ENCODE results near the gene RTP1. TPM values are rescaled to one million over a fixed set of nuclear protein-coding genes. Genes with fewer than 3 reads are reported as not detected.
"Not testable (repeated sequence)": the region's sequence is repeated elsewhere in the genome, so short reads cannot be mapped to it uniquely, and the experiment has no call there.

The RTP1 gene
- total RNA-seq, result not detected in 2 replicates

- DNase-seq (ENCODE audit: low read depth), result no peak
Measured at GRCh38 chr3:187197335-187197649, at the start of gene RTP1. Gene RTP1 (plus strand): TSS chr3:187197486. CDS start chr3:187197516, 30 bp downstream.

- no peak for DNase-seq (ENCODE audit: low read depth)
Measured at GRCh38 chr3:187150186-187150585, 47.1 kb upstream of the RTP1 start.

GRCh38 chr3:187150599-187150998 lies 46.7 kb upstream of the RTP1 start:
- no peak for DNase-seq (ENCODE audit: low read depth)

- no peak for DNase-seq (ENCODE audit: low read depth)
Measured at GRCh38 chr3:187161556-187161955, 35.7 kb upstream of the RTP1 start.

GRCh38 chr3:187162265-187162953 lies 34.9 kb upstream of the RTP1 start:
- no peak for DNase-seq (ENCODE audit: low read depth)

GRCh38 chr3:187165144-187165543 lies 32.1 kb upstream of the RTP1 start:
- peak; percentile 72 for DNase-seq (ENCODE audit: low read depth)

GRCh38 chr3:187166750-187167149 lies 30.5 kb upstream of the RTP1 start:
- no peak for DNase-seq (ENCODE audit: low read depth)

GRCh38 chr3:187167777-187168176 lies 29.5 kb upstream of the RTP1 start:
- no peak for DNase-seq (ENCODE audit: low read depth)

GRCh38 chr3:187169231-187169960 lies 27.9 kb upstream of the RTP1 start:
- no peak for DNase-seq (ENCODE audit: low read depth)

- not testable (repeated sequence) for DNase-seq (ENCODE audit: low read depth)
Measured at GRCh38 chr3:187170911-187171310, 26.4 kb upstream of the RTP1 start.

GRCh38 chr3:187172929-187173328 lies 24.4 kb upstream of the RTP1 start:
- no peak for DNase-seq (ENCODE audit: low read depth)

GRCh38 chr3:187181454-187182170 lies 15.7 kb upstream of the RTP1 start:
- no peak for DNase-seq (ENCODE audit: low read depth)

- no peak for DNase-seq (ENCODE audit: low read depth)
Measured at GRCh38 chr3:187183210-187183862, 13.9 kb upstream of the RTP1 start.

GRCh38 chr3:187183903-187184302 lies 13.4 kb upstream of the RTP1 start:
- no peak for DNase-seq (ENCODE audit: low read depth)

- DNase-seq (ENCODE audit: low read depth), result no peak
Measured at GRCh38 chr3:187185759-187186158, 11.5 kb upstream of the RTP1 start.

GRCh38 chr3:187186375-187186774 lies 10.9 kb upstream of the RTP1 start:
- no peak for DNase-seq (ENCODE audit: low read depth)

- DNase-seq (ENCODE audit: low read depth), result peak; percentile 91
Measured at GRCh38 chr3:187186801-187187421, 10.4 kb upstream of the RTP1 start.

GRCh38 chr3:187188931-187189330 lies 8.4 kb upstream of the RTP1 start:
- peak; percentile 45 for DNase-seq (ENCODE audit: low read depth)

GRCh38 chr3:187191271-187191670 lies 6.0 kb upstream of the RTP1 start:
- no peak for DNase-seq (ENCODE audit: low read depth)

- DNase-seq (ENCODE audit: low read depth), result no peak
Measured at GRCh38 chr3:187193181-187193580, 4.1 kb upstream of the RTP1 start.

- no peak for DNase-seq (ENCODE audit: low read depth)
Measured at GRCh38 chr3:187196573-187197334, 532 bp upstream of the RTP1 start.
